GM21825 (cell line): ENCODE data around the gene ASCL2.
"Not testable (repeated sequence)": the region's sequence is repeated elsewhere in the genome, so short reads cannot be mapped to it uniquely, and the experiment has no call there.

ENCODE experiments used
- ATAC-seq: cut with Tn5 transposase; IDR thresholded peaks from one replicate; pipeline ENCODE4 v1.9.1; 2021; ENCODE audit warnings: mild to moderate bottlenecking, moderate library complexity; ENCODE audit not compliant: unreplicated experiment

Gene ASCL2

GRCh38 chr11:2298795-2299761 is 28.7 kb upstream of the ASCL2 start:
- ATAC-seq, result no peak

GRCh38 chr11:2298131-2298794 is 27.9 kb upstream of the ASCL2 start:
- no peak for ATAC-seq

- ATAC-seq, result no peak
These were observed 27.2 kb upstream of the ASCL2 start for GRCh38 chr11:2297623-2298030.

GRCh38 chr11:2296913-2297622 is 26.7 kb upstream of the ASCL2 start:
- no peak for ATAC-seq

- ATAC-seq, result no peak
These were observed 25.9 kb upstream of the ASCL2 start for GRCh38 chr11:2295971-2296912.

GRCh38 chr11:2294926-2295290 is 24.5 kb upstream of the ASCL2 start:
- no peak for ATAC-seq

GRCh38 chr11:2293984-2294925 is 23.9 kb upstream of the ASCL2 start:
- ATAC-seq, result no peak

GRCh38 chr11:2293531-2293971 is 23.2 kb upstream of the ASCL2 start:
- no peak for ATAC-seq

GRCh38 chr11:2290351-2290841 is 20.0 kb upstream of the ASCL2 start:
- no peak for ATAC-seq

- no peak for ATAC-seq
These were observed 19.5 kb upstream of the ASCL2 start for GRCh38 chr11:2289859-2290258.

GRCh38 chr11:2289350-2289749 is 19.0 kb upstream of the ASCL2 start:
- ATAC-seq, result no peak

GRCh38 chr11:2287091-2287490 is 16.7 kb upstream of the ASCL2 start:
- no peak for ATAC-seq

GRCh38 chr11:2286350-2286749 is 16.0 kb upstream of the ASCL2 start:
- ATAC-seq, result not testable (repeated sequence)

- no peak for ATAC-seq
These were observed 9.8 kb upstream of the ASCL2 start for GRCh38 chr11:2280208-2280607.

- no peak for ATAC-seq
These were observed 7.6 kb upstream of the ASCL2 start for GRCh38 chr11:2277933-2278523.

- no peak for ATAC-seq
These were observed 6.6 kb upstream of the ASCL2 start for GRCh38 chr11:2277008-2277346.

GRCh38 chr11:2276280-2277007 is 6.1 kb upstream of the ASCL2 start:
- ATAC-seq, result no peak
